WTC11 (cell line): ENCODE measurements around the gene MKLN1.

Experiments
- ETV6 ChIP-seq: sonication (generic); formaldehyde crosslinking; IDR thresholded peaks from 2 replicates; pipeline ENCODE4 v1.8.1; 2022; ENCODE audit warnings: mild to moderate bottlenecking, missing genetic modification reagents
- IRF2 ChIP-seq: sonication (generic); formaldehyde crosslinking; IDR thresholded peaks from 2 replicates; pipeline ENCODE4 v1.8.0; 2022; ENCODE audit warnings: low read depth, missing genetic modification reagents, borderline replicate concordance
- PRRX2 ChIP-seq: fragments of 250-450 bp; sonication (Bioruptor Pico); IDR thresholded peaks from 2 replicates; pipeline ENCODE4 v1.8.0; 2021; ENCODE audit warnings: mild to moderate bottlenecking
- RELA ChIP-seq: sonication (generic); formaldehyde crosslinking; IDR thresholded peaks from 2 replicates; pipeline ENCODE4 v1.8.1; 2022; ENCODE audit warnings: missing genetic modification reagents, mild to moderate bottlenecking, borderline replicate concordance
- TCF7 ChIP-seq: sonication (generic); formaldehyde crosslinking; IDR thresholded peaks from 2 replicates; pipeline ENCODE4 v1.8.0; 2022; ENCODE audit warnings: mild to moderate bottlenecking, low read depth, missing genetic modification reagents, moderate library complexity
- TEAD4 ChIP-seq: sonication (generic); formaldehyde crosslinking; IDR thresholded peaks from 2 replicates; pipeline ENCODE4 v1.8.0; 2022; ENCODE audit warnings: mild to moderate bottlenecking, missing genetic modification reagents
- ZBTB21 ChIP-seq: sonication (generic); formaldehyde crosslinking; IDR thresholded peaks from 2 replicates; pipeline ENCODE4 v1.8.1; 2023; ENCODE audit warnings: mild to moderate bottlenecking, missing genetic modification reagents, borderline replicate concordance
- ZNF396 ChIP-seq: fragments of 250-450 bp; sonication (Bioruptor Pico); IDR thresholded peaks from 2 replicates; pipeline ENCODE4 v1.8.0; 2021; ENCODE audit warnings: mild to moderate bottlenecking, moderate library complexity, borderline replicate concordance
- ZNF416 ChIP-seq: fragments of 250-450 bp; sonication (Bioruptor Pico); IDR thresholded peaks from 2 replicates; pipeline ENCODE4 v1.9.0; 2021; ENCODE audit warnings: mild to moderate bottlenecking, inconsistent platforms
- TF ChIP-seq, protein P1 (sequence below): fragments of 200-600 bp; IDR thresholded peaks from 2 replicates; pipeline ENCODE4 v1.8.0; 2022; ENCODE audit warnings: antibody characterized with exemption
- TF ChIP-seq, protein P2 (sequence below): sonication (generic); formaldehyde crosslinking; IDR thresholded peaks from 2 replicates; pipeline ENCODE4 v1.8.0; 2022; ENCODE audit warnings: mild to moderate bottlenecking, missing genetic modification reagents
- TF ChIP-seq, protein P3 (sequence below): sonication (generic); formaldehyde crosslinking; IDR thresholded peaks from 2 replicates; pipeline ENCODE4 v1.8.0; 2022; ENCODE audit warnings: mild to moderate bottlenecking, missing genetic modification reagents
- TF ChIP-seq, protein P4 (sequence below): sonication (generic); formaldehyde crosslinking; conservative IDR thresholded peaks from 2 replicates; pipeline ENCODE4 v1.8.1; 2022; ENCODE audit warnings: mild to moderate bottlenecking, missing genetic modification reagents

DNA sequence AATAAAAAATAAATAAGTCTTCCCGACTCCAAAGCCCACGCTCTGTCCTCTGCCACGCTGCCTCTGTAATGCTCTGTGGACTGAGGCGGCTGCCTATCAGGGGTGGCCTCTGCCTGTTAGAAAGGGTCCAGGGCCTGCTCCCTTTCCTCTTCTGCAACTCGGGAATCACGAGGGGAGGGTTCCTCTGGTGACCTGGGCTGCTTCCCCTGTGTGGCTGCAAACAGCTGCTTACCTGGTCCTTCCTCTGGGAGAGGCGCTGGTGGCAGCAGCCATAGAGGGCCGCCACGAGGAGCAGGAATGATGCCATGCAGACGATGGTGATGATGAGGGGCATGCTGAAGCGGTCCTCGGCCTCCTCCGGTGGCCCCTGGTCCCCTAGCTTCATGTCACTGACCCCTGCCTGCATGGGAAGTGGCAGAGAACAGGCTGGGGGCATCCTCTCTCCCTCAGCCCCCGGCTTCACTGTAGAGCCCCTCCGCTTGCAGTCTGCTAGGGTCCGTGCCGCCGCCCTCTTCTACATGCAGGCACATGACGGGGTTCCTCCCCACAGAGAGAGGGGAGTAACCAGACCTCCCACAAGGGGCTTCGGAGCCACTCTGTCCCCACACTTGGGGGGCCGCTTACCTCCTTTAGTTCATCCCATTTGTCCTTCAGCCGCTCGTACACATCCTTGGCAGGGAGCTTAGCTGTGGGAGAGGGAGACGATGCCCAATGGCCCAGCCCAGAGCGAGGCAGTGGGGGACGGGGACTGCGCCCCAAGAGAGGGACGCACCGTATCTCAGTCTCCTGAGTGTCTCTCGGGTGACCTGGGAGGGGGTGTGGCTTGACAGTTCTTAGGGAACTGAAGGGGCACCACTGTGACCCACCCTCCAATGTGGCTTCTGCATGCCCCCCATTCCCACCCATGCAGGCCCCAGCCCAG, 178.2 kb downstream of the MKLN1 start:
- TF ChIP-seq ZNF416 = no peak
- TF ChIP-seq, protein P1, sequence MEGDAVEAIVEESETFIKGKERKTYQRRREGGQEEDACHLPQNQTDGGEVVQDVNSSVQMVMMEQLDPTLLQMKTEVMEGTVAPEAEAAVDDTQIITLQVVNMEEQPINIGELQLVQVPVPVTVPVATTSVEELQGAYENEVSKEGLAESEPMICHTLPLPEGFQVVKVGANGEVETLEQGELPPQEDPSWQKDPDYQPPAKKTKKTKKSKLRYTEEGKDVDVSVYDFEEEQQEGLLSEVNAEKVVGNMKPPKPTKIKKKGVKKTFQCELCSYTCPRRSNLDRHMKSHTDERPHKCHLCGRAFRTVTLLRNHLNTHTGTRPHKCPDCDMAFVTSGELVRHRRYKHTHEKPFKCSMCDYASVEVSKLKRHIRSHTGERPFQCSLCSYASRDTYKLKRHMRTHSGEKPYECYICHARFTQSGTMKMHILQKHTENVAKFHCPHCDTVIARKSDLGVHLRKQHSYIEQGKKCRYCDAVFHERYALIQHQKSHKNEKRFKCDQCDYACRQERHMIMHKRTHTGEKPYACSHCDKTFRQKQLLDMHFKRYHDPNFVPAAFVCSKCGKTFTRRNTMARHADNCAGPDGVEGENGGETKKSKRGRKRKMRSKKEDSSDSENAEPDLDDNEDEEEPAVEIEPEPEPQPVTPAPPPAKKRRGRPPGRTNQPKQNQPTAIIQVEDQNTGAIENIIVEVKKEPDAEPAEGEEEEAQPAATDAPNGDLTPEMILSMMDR = no peak
- TF ChIP-seq TEAD4 (CRISPR knock-in tag) = no peak
- no peak for TF ChIP-seq ZBTB21 (CRISPR knock-in tag)
- no peak for TF ChIP-seq IRF2 (CRISPR knock-in tag)
- TF ChIP-seq, protein P2, sequence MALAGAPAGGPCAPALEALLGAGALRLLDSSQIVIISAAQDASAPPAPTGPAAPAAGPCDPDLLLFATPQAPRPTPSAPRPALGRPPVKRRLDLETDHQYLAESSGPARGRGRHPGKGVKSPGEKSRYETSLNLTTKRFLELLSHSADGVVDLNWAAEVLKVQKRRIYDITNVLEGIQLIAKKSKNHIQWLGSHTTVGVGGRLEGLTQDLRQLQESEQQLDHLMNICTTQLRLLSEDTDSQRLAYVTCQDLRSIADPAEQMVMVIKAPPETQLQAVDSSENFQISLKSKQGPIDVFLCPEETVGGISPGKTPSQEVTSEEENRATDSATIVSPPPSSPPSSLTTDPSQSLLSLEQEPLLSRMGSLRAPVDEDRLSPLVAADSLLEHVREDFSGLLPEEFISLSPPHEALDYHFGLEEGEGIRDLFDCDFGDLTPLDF = no peak
- no peak for TF ChIP-seq PRRX2 (CRISPR knock-in tag)
- TF ChIP-seq, protein P3, sequence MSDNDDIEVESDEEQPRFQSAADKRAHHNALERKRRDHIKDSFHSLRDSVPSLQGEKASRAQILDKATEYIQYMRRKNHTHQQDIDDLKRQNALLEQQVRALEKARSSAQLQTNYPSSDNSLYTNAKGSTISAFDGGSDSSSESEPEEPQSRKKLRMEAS = no peak
- TF ChIP-seq ZNF396 (CRISPR knock-in tag) = no peak
- TF ChIP-seq RELA = no peak
- no peak for TF ChIP-seq ETV6
- TF ChIP-seq, protein P4, sequence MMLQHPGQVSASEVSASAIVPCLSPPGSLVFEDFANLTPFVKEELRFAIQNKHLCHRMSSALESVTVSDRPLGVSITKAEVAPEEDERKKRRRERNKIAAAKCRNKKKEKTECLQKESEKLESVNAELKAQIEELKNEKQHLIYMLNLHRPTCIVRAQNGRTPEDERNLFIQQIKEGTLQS (CRISPR knock-in tag) = no peak
- no peak for TF ChIP-seq TCF7
